ENCODE data around the gene ARHGAP30.

DNA sequence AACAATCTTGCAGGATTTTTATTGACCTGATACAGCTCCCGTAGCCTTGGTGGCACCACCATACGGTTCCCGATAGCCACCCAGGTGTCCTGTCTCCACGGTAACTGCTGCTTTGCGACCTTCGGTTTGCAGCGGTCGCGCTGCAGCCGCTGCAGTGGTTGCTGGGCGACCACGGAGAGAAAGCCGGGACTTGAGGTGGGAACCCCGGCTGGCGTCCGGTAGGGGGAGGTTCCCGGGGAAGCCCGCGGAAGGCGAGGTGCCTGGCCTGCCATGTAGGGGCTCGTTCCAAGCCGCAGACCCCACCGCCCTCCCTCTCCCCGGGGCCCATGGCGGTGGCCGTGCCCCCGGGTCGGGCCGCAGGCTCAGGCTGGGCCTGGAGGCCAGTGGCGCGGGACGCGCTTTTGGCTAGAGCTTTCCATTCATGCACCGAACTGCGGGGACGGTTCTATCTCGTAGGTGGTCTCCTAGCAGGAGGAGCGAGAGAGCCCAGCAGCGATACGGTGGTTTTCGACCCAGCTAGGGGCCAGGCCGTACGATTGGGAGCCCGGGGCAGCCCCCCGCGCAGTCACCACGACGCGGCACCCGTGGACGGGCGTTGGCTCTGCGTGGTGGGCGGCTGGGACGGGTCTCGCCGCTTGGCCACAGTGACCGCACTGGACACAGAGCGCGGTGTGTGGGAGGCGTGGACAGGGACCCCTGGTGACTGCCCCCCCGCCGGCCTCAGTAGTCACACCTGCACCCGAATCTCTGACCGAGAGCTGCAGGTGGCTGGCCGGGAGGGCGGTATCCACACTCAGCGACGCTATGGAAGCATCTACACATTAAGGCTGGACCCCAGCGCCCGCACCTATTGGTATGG is 28.7 kb upstream of the ARHGAP30 start, which contains the start of gene KLHDC9:
- TF ChIP-seq EZH2 (IDR thresholded peaks at IDR 0.05; ENCODE audit: insufficient read depth, poor library complexity, severe bottlenecking) (no peak), EZH2phosphoT487 (IDR thresholded peaks at IDR 0.05; ENCODE audit: insufficient read depth, low read depth) (no peak)
